K562 (cell line): ENCODE data around the gene MIDN. TPM values are rescaled to one million over a fixed set of nuclear protein-coding genes. Genes with fewer than 3 reads are reported as not detected.

Experiments used
- ARNT ChIP-seq, 2 experiments: fragments of 450-650 bp; IDR thresholded peaks; 2 replicates each; pipeline ENCODE4 v1.6.1; 2016; ENCODE audit warnings: mild to moderate bottlenecking in 1 of 2
- C11orf30 ChIP-seq: fragments of 450-650 bp; IDR thresholded peaks from 2 replicates; pipeline ENCODE4 v1.6.1; 2016; ENCODE audit warnings: low read depth, mild to moderate bottlenecking
- HLTF ChIP-seq: fragments of 450-650 bp; IDR thresholded peaks from 2 replicates; pipeline ENCODE4 v1.6.1; 2016
- KDM1A ChIP-seq, 2 experiments: fragments of 450-650 bp; IDR thresholded peaks; 2 replicates each; pipeline ENCODE4 v1.6.1; 2016; ENCODE audit warnings: mild to moderate bottlenecking in 2 of 2
- MAFK ChIP-seq: IDR thresholded peaks from 2 replicates; pipeline ENCODE4 v1.6.1; 2011; ENCODE audit warnings: low read length, improper control_type of control experiment
- MCM7 ChIP-seq, 2 experiments: fragments of 450-650 bp; IDR thresholded peaks; 2 replicates each; pipeline ENCODE4 v1.6.1; 2016 to 2018
- MEF2A ChIP-seq: IDR thresholded peaks from 2 replicates; pipeline ENCODE4 v1.6.1; 2011; ENCODE audit warnings: low read depth, mild to moderate bottlenecking, low read length, moderate library complexity; ENCODE audit not compliant: control insufficient read depth
- NUFIP1 ChIP-seq: fragments of 450-650 bp; IDR thresholded peaks from 2 replicates; pipeline ENCODE4 v1.6.1; 2018; ENCODE audit not compliant: partially characterized antibody
- POLR2A ChIP-seq: fragments of 450-650 bp; conservative IDR thresholded peaks from 2 replicates; pipeline ENCODE4 v1.6.1; 2016
- PTTG1 ChIP-seq: fragments of 450-650 bp; IDR thresholded peaks from 2 replicates; pipeline ENCODE4 v1.6.1; 2016; ENCODE audit warnings: low read depth, mild to moderate bottlenecking, missing genetic modification characterization, missing compliant biosample characterization
- TCF7 ChIP-seq: sonication (generic); IDR thresholded peaks from 2 replicates; pipeline ENCODE4 v1.6.1; 2016; ENCODE audit warnings: antibody characterized with exemption, borderline replicate concordance
- TFAM ChIP-seq: fragments of 250-450 bp; sonication (Bioruptor Pico); conservative IDR thresholded peaks from 2 replicates; pipeline ENCODE4 v1.5.0; 2021; ENCODE audit warnings: mild to moderate bottlenecking, moderate library complexity
- TRIM24 ChIP-seq, 2 experiments: fragments of 450-650 bp; IDR thresholded peaks; 2 replicates each; pipeline ENCODE4 v1.6.1; 2016
- TSC22D4 ChIP-seq: fragments of 450-650 bp; IDR thresholded peaks from 2 replicates; pipeline ENCODE4 v1.6.1; 2016; ENCODE audit warnings: missing genetic modification characterization, missing biosample characterization, control low read depth
- ZC3H11A ChIP-seq: IDR thresholded peaks from 2 replicates; pipeline ENCODE4 v1.6.1; 2012; ENCODE audit warnings: low read depth, low read length, improper control_type of control experiment
- ZC3H4 ChIP-seq: sonication (generic); formaldehyde crosslinking; IDR thresholded peaks from 2 replicates; pipeline ENCODE4 v1.9.0; 2021; ENCODE audit warnings: missing genetic modification reagents, borderline replicate concordance
- ZFP1 ChIP-seq: fragments of 450-650 bp; formaldehyde crosslinking; IDR thresholded peaks from 2 replicates; pipeline ENCODE4 v1.4.0; 2020; ENCODE audit warnings: mild to moderate bottlenecking, mixed read lengths
- ZFX ChIP-seq: sonication (generic); formaldehyde crosslinking; IDR thresholded peaks from 2 replicates; pipeline ENCODE4 v1.8.0; 2022; ENCODE audit warnings: mild to moderate bottlenecking, missing genetic modification reagents, moderate library complexity
- ZNF398 ChIP-seq: fragments of 250-450 bp; sonication (Bioruptor Pico); IDR thresholded peaks from 2 replicates; pipeline ENCODE4 v1.8.0; 2021; ENCODE audit warnings: moderate library complexity, mild to moderate bottlenecking, inconsistent platforms
- ZNF583 ChIP-seq: fragments of 250-450 bp; sonication (Bioruptor Pico); IDR thresholded peaks from 2 replicates; pipeline ENCODE4 v1.4.0; 2020
- ZSCAN29 ChIP-seq: fragments of 450-650 bp; IDR thresholded peaks from 2 replicates; pipeline ENCODE4 v1.6.1; 2017
- polyA plus RNA-seq, 8 experiments: library from polyadenylated mRNA; depleted of rRNA in 4 of 8; stranded (reverse) in 5 of 8; unstranded in 3 of 8; fragments of >200 nt; fragmentation: Nextera tagmentation in 2 of 8; fragmentation: Illumina TruSeq in 1 of 8; extraction: Ambion mirVana in 2 of 8; extraction: Trizol in 1 of 8; gene quantifications; 2 replicates each; pipeline versions ENCODE4 v1.2.1 to v1.2.3, GENCODE V29; 2011 to 2014; ENCODE audit warnings: inconsistent platforms in 1 of 8, missing spikeins in 1 of 8
- total RNA-seq, 7 experiments: library from RNA; depleted of rRNA in 6 of 7; stranded (reverse); fragments of >200 nt in 6 of 7; fragmentation: Illumina TruSeq in 2 of 7; extraction: Trizol in 2 of 7; gene quantifications; 2 replicates each; pipeline versions ENCODE4 v1.2.1 to v1.2.3, GENCODE V29; 2011 to 2021; ENCODE audit warnings: low replicate concordance in 1 of 7
- TF ChIP-seq, protein P1 (sequence below): fragments of 250-450 bp; sonication (Bioruptor Pico); IDR thresholded peaks from 2 replicates; pipeline ENCODE4 v1.4.0; 2020; ENCODE audit warnings: mild to moderate bottlenecking, moderate library complexity

The MIDN gene
- total and polyA plus RNA-seq, 9 of the 15 experiments (the other 6 are each of a cell fraction or from before 2014, with no cell fraction given): 0.17 to 120 (median 10.1) TPM

GRCh38 chr19:1253514-1254080 lies 5.2 kb downstream of the MIDN start (continued):
- TF ChIP-seq ZNF583 (CRISPR knock-in tag) (no peak), ZFX (CRISPR knock-in tag) (peak; percentile 53), ZC3H11A (no peak), ZFP1 (CRISPR knock-in tag) (no peak), MCM7 (IDR thresholded peaks at IDR 0.05) (no peak), ARNT (IDR thresholded peaks at IDR 0.05) (no peak), PTTG1 (tag) (no peak), C11orf30 (no peak), TSC22D4 (no peak), TRIM24 (IDR thresholded peaks at IDR 0.05) (no peak), ZNF398 (CRISPR knock-in tag) (no peak), KDM1A (IDR thresholded peaks at IDR 0.05) (no peak), MAFK (no peak), HLTF (no peak), TCF7 (no peak), POLR2A (peak; percentile 40), NUFIP1 (no peak), TFAM (no peak), MEF2A (no peak), ZSCAN29 (no peak), ZC3H4 (CRISPR knock-in tag) (0 out of 2 replicates have a peak, but pooled peaks have one; percentile 37)
- TF ChIP-seq, protein P1, sequence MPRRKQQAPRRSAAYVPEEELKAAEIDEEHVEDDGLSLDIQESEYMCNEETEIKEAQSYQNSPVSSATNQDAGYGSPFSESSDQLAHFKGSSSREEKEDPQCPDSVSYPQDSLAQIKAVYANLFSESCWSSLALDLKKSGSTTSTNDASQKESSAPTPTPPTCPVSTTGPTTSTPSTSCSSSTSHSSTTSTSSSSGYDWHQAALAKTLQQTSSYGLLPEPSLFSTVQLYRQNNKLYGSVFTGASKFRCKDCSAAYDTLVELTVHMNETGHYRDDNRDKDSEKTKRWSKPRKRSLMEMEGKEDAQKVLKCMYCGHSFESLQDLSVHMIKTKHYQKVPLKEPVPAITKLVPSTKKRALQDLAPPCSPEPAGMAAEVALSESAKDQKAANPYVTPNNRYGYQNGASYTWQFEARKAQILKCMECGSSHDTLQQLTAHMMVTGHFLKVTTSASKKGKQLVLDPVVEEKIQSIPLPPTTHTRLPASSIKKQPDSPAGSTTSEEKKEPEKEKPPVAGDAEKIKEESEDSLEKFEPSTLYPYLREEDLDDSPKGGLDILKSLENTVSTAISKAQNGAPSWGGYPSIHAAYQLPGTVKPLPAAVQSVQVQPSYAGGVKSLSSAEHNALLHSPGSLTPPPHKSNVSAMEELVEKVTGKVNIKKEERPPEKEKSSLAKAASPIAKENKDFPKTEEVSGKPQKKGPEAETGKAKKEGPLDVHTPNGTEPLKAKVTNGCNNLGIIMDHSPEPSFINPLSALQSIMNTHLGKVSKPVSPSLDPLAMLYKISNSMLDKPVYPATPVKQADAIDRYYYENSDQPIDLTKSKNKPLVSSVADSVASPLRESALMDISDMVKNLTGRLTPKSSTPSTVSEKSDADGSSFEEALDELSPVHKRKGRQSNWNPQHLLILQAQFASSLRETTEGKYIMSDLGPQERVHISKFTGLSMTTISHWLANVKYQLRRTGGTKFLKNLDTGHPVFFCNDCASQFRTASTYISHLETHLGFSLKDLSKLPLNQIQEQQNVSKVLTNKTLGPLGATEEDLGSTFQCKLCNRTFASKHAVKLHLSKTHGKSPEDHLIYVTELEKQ (CRISPR knock-in tag): no peak
